IgD-negative memory B cell (primary cell): ENCODE results near the gene VWA1. TPM values are rescaled to one million over a fixed set of nuclear protein-coding genes. Genes with fewer than 3 reads are reported as not detected.

Experiments used
- H3K27ac Mint-ChIP-seq, 3 donors: one replicate each; pipeline ENCODE4 v1.8.0; 2020 to 2022; ENCODE audit warnings: mild to moderate bottlenecking in 3 of 3, mixed read lengths in 3 of 3, moderate library complexity in 1 of 3
- H3K27me3 Mint-ChIP-seq: one replicate; pipeline ENCODE4 v1.8.0; 2021; ENCODE audit warnings: mixed read lengths
- H3K36me3 Mint-ChIP-seq: one replicate; pipeline ENCODE4 v1.8.0; 2020; ENCODE audit warnings: mild to moderate bottlenecking, mixed read lengths
- H3K4me1 Mint-ChIP-seq, 3 donors: one replicate each; pipeline ENCODE4 v1.8.0; 2020 to 2022; ENCODE audit warnings: mixed read lengths in 3 of 3, mild to moderate bottlenecking in 1 of 3
- H3K4me3 Mint-ChIP-seq, 4 donors: one replicate each; pipeline ENCODE4 v1.8.0; 2020 to 2022; ENCODE audit warnings: mild to moderate bottlenecking in 4 of 4, mixed read lengths in 4 of 4, moderate library complexity in 3 of 4
- H3K9me3 Mint-ChIP-seq, 3 donors: one replicate each; pipeline ENCODE4 v1.8.0; 2020 to 2021; ENCODE audit warnings: mixed read lengths in 3 of 3, mild to moderate bottlenecking in 1 of 3
- polyA plus RNA-seq: library from polyadenylated mRNA; unstranded; fragments of 300-500 nt; fragmentation: Illumina TruSeq; gene quantifications from one replicate; pipeline ENCODE4 v1.2.3, GENCODE V29; 2021

VWA1 gene, protein sequence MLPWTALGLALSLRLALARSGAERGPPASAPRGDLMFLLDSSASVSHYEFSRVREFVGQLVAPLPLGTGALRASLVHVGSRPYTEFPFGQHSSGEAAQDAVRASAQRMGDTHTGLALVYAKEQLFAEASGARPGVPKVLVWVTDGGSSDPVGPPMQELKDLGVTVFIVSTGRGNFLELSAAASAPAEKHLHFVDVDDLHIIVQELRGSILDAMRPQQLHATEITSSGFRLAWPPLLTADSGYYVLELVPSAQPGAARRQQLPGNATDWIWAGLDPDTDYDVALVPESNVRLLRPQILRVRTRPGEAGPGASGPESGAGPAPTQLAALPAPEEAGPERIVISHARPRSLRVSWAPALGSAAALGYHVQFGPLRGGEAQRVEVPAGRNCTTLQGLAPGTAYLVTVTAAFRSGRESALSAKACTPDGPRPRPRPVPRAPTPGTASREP
- not detected for polyA plus RNA-seq

DNA sequence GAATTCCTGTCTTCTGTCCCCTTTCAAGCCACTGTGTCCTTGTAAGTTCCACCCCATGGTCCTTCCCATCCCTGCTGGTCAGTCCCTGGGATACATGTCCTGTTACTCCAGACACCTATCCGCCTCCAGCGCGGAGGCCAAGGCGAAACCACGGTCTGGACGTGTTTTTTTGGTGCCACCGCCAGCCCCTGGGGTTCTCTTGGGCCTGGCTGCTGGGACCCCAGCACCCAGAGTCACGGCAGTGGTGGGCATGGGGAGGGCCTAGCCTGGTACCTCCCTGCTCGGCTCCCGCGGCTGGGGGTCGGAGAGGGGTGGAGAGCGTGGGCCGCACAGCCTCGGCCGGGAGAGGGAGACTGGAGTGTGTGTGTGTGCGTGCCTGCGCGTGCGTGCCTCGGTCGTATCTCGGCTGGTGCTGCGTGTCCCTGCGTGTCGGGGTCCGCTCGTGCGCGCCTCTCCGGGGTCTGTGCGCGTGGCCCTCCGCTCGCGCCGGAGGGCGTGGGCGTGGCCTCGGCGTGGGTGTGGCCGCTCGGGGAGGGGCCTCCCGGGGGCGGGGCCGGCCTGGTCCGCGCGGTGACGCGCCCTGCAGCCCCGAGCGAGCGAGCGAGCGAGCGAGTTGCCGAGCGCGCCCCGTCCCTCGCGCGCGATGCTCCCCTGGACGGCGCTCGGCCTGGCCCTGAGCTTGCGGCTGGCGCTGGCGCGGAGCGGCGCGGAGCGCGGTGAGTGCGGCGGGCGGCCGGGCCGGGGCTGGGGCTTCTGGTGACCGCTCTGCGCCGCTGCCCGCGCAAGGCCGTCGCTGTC, at the start of gene VWA1:
Gene VWA1 (plus strand): TSS at position 585 of the 798 bp plus-strand sequence. CDS start 59 bp downstream, at position 644.
- Mint-ChIP-seq H3K4me1 (peaks cover 0 to 4% (median 0%) of the 10 kb centered on the region in 3 donors), H3K9me3 (no peaks in the 10 kb centered on the region), H3K27ac (no peak within 1 kb of the TSS), H3K36me3 (no peaks in the 10 kb centered on the region), H3K4me3 (peak within 1 kb of the TSS in 3 of 4 donors; percentile 50 to 88 (median 63)), H3K27me3 (peaks cover 22% of the 10 kb centered on the region)

DNA sequence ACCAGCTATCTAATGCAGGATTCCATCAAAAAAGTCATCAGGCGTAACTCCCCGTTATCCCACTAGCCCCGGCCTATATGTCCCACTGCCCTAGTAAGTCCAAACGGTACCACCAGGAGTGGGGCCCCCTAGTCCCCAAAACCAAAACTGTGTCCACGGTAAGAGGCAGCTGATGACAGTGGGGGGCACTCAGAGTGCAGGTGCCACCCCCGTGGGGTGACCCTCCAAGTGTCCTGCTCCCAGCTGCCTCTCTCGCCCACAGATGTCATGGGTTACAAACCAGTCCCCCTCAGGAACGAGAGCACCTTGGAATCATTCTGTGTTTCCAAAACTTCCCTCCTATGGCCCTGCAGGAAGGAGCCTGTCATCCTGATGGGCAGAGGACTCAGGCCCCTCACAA, 49.6 kb upstream of the VWA1 start:
- Mint-ChIP-seq H3K9me3 (no peaks in the 10 kb centered on the region), H3K36me3 (peaks cover 6% of the 10 kb centered on the region), H3K4me1 (peaks cover 0 to 2% (median 2%) of the 10 kb centered on the region in 3 donors), H3K4me3 (no peak overlapping the region), H3K27ac (no peak overlapping the region), H3K27me3 (no peaks in the 10 kb centered on the region)

GRCh38 chr1:1387098-1388077, 48.1 kb upstream of the VWA1 start:
- no peaks in the 10 kb centered on the region for H3K27me3 Mint-ChIP-seq

DNA sequence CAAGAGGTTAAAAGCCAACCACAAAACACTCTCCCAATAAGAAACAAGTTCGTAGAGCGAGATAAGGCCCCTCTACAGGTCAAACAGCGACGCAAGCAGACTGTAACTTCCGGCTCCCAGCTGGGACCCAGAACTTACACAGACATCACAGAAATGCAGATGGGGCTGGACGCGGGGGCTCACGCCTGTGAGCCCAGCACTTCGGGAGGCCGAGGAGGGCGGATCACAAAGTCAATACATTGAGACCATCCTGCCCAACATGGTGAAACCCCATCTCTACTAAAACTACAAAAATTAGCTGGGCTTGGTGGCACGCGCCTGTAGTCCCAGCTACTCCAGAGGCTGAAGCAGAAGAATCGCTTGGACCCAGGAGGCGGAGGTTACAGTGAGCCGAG, 47.4 kb upstream of the VWA1 start:
- peaks cover 6% of the 10 kb centered on the region for H3K36me3 Mint-ChIP-seq
- H3K27ac Mint-ChIP-seq, result no peak overlapping the region
- peaks cover 0 to 2% (median 0%) of the 10 kb centered on the region in 3 donors for H3K4me1 Mint-ChIP-seq
- H3K27me3 Mint-ChIP-seq, result no peaks in the 10 kb centered on the region
- no peaks in the 10 kb centered on the region for H3K9me3 Mint-ChIP-seq
- H3K4me3 Mint-ChIP-seq, result no peak overlapping the region

More at GRCh38 chr1:1387098-1388077, 48.1 kb upstream of the VWA1 start:
- Mint-ChIP-seq H3K4me3 (no peak overlapping the region), H3K9me3 (no peaks in the 10 kb centered on the region), H3K4me1 (peaks cover 0 to 2% (median 2%) of the 10 kb centered on the region in 3 donors), H3K36me3 (peaks cover 6% of the 10 kb centered on the region), H3K27ac (no peak overlapping the region)

DNA sequence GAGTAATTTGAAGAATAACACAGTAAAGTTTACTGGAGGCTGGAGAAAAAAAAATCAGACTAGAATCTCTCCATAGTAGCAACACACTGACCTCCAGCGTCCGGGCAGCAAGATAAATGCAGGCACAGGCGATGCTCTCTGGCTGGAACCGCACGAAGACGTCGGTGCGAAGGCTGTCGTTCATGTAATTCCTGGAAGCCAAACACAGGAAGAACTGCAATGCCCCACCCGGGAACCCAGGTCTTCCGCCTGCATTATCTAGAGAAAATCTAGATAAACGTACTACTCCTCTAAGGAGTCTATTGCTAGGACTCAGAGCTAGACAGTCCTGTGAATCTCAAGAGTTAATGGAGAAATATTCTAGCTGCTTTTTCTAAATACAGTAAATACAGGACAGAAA, 44.8 kb upstream of the VWA1 start:
- Mint-ChIP-seq H3K4me1 (peaks cover 4 to 7% (median 5%) of the 10 kb centered on the region in 3 donors), H3K9me3 (no peaks in the 10 kb centered on the region), H3K27me3 (no peaks in the 10 kb centered on the region), H3K4me3 (peak overlapping the region in 1 of 4 donors; percentile 50), H3K36me3 (peaks cover 11% of the 10 kb centered on the region), H3K27ac (no peak overlapping the region)

DNA sequence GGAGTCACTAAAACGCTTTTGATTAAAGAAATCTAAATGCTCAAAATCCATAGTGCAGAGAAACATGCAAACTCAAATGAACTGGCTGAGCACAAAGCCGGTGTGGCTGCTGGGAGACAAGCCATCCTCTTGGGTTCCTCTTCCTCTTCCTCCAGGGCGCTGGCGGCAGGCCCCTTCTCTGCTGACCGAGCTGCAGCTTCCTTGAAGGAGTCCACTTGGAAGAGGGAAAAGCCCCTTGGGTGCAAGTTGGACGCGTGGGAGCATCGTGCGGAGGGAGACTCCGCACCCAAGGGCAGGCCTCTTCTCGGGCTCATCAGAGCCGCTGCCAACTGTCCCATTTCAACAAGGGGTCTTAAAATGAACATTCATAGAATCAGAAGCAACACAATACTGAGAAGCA, 44.3 kb upstream of the VWA1 start:
- peak overlapping the region in 1 of 4 donors; percentile 50 for H3K4me3 Mint-ChIP-seq
- H3K9me3 Mint-ChIP-seq, result no peaks in the 10 kb centered on the region
- H3K4me1 Mint-ChIP-seq, result peaks cover 5 to 8% (median 7%) of the 10 kb centered on the region in 3 donors
- H3K27ac Mint-ChIP-seq, result no peak overlapping the region
- H3K27me3 Mint-ChIP-seq, result no peaks in the 10 kb centered on the region
- H3K36me3 Mint-ChIP-seq, result peaks cover 11% of the 10 kb centered on the region

DNA sequence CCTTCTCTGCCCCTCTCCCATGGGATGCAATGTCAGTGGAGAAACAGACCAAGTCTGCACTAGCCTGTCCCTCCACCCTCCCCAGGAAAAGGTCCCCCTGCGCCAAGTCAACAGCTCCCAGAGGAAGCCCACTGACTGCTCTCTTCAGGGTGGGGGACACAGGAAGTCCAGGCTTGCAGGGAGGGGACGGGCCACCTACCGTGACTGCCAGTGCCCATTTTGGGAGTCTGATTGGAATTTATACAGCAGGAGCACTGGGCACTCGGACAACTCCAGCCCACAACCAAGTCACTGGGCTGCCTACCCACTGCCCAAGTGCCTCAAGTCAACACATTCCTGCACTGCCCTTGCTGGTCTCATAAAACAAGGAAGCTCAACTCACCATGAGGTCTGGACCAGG, 42.5 kb upstream of the VWA1 start:
- H3K27ac Mint-ChIP-seq, result no peak overlapping the region
- H3K9me3 Mint-ChIP-seq, result no peaks in the 10 kb centered on the region
- H3K36me3 Mint-ChIP-seq, result peaks cover 8% of the 10 kb centered on the region
- no peaks in the 10 kb centered on the region for H3K27me3 Mint-ChIP-seq
- H3K4me1 Mint-ChIP-seq, result peaks cover 8 to 13% (median 12%) of the 10 kb centered on the region in 3 donors
- peak overlapping the region in 1 of 4 donors; percentile 58 for H3K4me3 Mint-ChIP-seq

GRCh38 chr1:1393428-1393827, 42.1 kb upstream of the VWA1 start:
- Mint-ChIP-seq H3K27me3 (no peaks in the 10 kb centered on the region), H3K36me3 (peaks cover 8% of the 10 kb centered on the region), H3K27ac (no peak overlapping the region), H3K4me3 (peak overlapping the region in 1 of 4 donors; percentile 23), H3K4me1 (peaks cover 12 to 17% (median 16%) of the 10 kb centered on the region in 3 donors), H3K9me3 (no peaks in the 10 kb centered on the region)

DNA sequence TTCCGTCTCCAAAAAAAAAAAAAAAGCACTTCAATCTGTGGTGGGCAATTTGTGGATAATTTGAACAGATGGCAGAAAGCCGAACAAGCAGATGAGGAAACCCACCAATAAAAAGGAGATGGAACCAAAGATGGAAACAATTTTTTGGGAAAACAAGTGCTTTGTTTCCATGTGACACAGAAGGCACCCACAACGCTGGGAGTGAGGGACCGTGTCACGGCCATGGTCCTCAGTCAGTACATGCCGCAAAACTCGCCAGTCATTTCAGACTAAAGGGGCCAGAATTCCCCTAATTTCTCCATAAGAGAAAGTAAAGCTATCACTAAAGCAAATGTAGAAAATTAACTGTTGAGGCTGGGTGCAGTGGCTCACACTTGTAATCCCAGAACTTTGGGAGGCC, 41.4 kb upstream of the VWA1 start:
- Mint-ChIP-seq H3K27me3 (no peaks in the 10 kb centered on the region), H3K27ac (no peak overlapping the region), H3K4me3 (no peak overlapping the region), H3K36me3 (peaks cover 7% of the 10 kb centered on the region), H3K4me1 (peaks cover 12 to 18% (median 16%) of the 10 kb centered on the region in 3 donors), H3K9me3 (no peaks in the 10 kb centered on the region)

GRCh38 chr1:1395166-1395565, 40.3 kb upstream of the VWA1 start:
- Mint-ChIP-seq H3K36me3 (peaks cover 4% of the 10 kb centered on the region), H3K4me1 (peaks cover 14 to 24% (median 16%) of the 10 kb centered on the region in 3 donors), H3K27me3 (no peaks in the 10 kb centered on the region), H3K27ac (peak overlapping the region in 2 of 3 donors; percentile 5 to 33), H3K4me3 (peak overlapping the region in 2 of 4 donors; percentile 14 to 85), H3K9me3 (no peaks in the 10 kb centered on the region)

- H3K36me3 Mint-ChIP-seq, result peaks cover 7% of the 10 kb centered on the region
- no peaks in the 10 kb centered on the region for H3K9me3 Mint-ChIP-seq
- peak overlapping the region; percentile 89 to 97 (median 95) for H3K4me3 Mint-ChIP-seq
- no peaks in the 10 kb centered on the region for H3K27me3 Mint-ChIP-seq
- peak overlapping the region; percentile 67 to 86 (median 84) for H3K27ac Mint-ChIP-seq
- peaks cover 16 to 25% (median 24%) of the 10 kb centered on the region in 3 donors for H3K4me1 Mint-ChIP-seq
These were observed 37.5 kb upstream of the VWA1 start for GRCh38 chr1:1397839-1398523.

DNA sequence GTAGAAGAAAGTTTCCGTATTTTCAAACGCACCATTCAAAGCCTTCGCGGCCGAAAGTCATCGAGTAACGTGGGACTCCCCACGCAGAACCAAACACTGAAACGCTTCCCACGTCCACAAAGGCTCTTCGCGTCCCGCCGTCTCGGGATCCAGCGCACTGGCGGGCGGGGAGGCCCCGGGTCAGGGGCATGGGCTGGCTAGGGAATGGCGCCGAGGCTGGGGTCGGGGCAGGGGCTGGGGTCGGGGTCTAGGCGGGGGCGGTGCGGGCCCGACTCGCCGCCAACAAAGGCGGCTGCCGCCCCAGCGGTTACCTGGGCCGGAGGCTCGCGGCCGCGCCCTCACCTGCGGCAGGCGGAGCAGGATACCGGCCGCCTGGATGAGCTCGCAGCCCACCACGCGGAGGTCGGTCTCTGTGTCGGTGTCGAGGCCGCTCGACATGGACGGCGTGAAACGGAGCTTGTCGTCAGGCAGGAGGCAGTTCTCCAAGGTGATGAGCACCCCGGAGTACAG, 36.8 kb upstream of the VWA1 start:
- no peaks in the 10 kb centered on the region for H3K9me3 Mint-ChIP-seq
- H3K27me3 Mint-ChIP-seq, result no peaks in the 10 kb centered on the region
- H3K4me1 Mint-ChIP-seq, result peaks cover 22 to 27% (median 24%) of the 10 kb centered on the region in 3 donors
- H3K36me3 Mint-ChIP-seq, result peaks cover 11% of the 10 kb centered on the region
- H3K4me3 Mint-ChIP-seq, result peak overlapping the region; percentile 89 to 99 (median 95)
- H3K27ac Mint-ChIP-seq, result peak overlapping the region; percentile 67 to 99 (median 84)

DNA sequence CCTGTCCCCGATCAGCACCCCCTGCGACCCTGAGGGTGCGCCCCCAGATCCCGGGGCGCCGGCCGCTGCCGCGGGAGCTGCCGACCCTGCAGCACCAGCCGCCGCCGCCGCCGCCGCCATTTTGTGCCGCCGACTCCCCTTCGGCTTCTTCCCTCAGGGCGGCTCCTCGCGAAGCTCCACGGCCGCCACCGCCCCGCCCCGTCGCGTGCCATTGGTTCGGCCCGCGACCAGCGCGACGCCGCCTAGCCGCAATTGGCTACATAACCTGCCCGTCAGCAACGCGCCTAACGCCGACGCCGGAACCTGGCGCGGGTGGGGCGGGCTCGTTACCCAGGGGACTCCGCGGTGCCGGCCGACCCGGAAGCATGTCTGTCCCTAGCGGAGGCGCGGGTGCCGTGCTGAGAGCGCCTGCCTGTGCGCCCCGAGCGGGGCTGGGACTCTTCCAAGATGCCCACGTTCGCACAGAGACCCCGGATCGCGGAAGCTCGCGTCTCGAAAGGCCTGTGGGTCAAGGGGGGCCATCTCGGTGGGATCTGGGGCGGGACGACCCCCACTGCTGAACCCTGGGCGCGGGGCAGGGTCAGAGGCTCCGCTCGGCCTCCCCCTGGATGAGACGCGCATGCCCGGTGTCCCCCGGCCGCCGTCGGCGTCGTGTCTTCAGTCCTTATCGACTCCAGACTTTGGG, 36.2 kb upstream of the VWA1 start, which contains the start of gene CCNL2:
Gene CCNL2 (minus strand): TSS at position 149 of the 685 bp plus-strand sequence. CDS start 29 bp downstream, at position 120.
- Mint-ChIP-seq H3K27ac (peak within 1 kb of the TSS; percentile 91 to 99 (median 95)), H3K27me3 (no peaks in the 10 kb centered on the region), H3K9me3 (no peaks in the 10 kb centered on the region), H3K4me1 (peaks cover 23 to 27% (median 24%) of the 10 kb centered on the region in 3 donors), H3K4me3 (peak within 1 kb of the TSS; percentile 89 to 99 (median 95)), H3K36me3 (peaks cover 12% of the 10 kb centered on the region)
